Activated CD8-positive, alpha-beta T cell treated with anti-CD3 and anti-CD28 coated beads, Interleukin-2, amount 10 ng/mL, durations not matched to agents 7 days and 5 days (primary cell): ENCODE results near the gene P4HB. TPM values are rescaled to one million over a fixed set of nuclear protein-coding genes. Genes with fewer than 3 reads are reported as not detected.
A peak's percentile ranks its signal among the peaks of the same experiment; 100 is the strongest.
"Not testable (repeated sequence)": the region's sequence is repeated elsewhere in the genome, so short reads cannot be mapped to it uniquely, and the experiment has no call there.

ENCODE experiments used
- ATAC-seq: fragments of 150-1000 bp; cut with Tn5 transposase; one replicate; pipeline ENCODE4 v1.10.0; 2021; ENCODE audit warnings: moderate library complexity
- CTCF ChIA-PET: fragments of 350-600 bp; sonication (Branson Sonifier 250); formaldehyde crosslinking; loops from one replicate; lab custom pipeline; 2021; ENCODE audit warnings: antibody characterized with exemption; lab: Charles Lee
- POLR2A ChIA-PET: fragments of 350-600 bp; sonication (Branson Sonifier 250); formaldehyde crosslinking; loops from one replicate; lab custom pipeline; 2021; ENCODE audit warnings: antibody characterized with exemption; lab: Charles Lee
- DNase-seq: peaks from one replicate; pipeline ENCODE4 v3.0.0-alpha.2; 2020
- H3K27ac Mint-ChIP-seq: one replicate; pipeline ENCODE4 v1.8.0; 2021; ENCODE audit warnings: mild to moderate bottlenecking, mixed read lengths
- H3K27me3 Mint-ChIP-seq: one replicate; pipeline ENCODE4 v1.8.0; 2021; ENCODE audit warnings: low read depth, mixed read lengths
- H3K36me3 Mint-ChIP-seq: one replicate; pipeline ENCODE4 v1.8.0; 2021; ENCODE audit warnings: low read depth, mixed read lengths
- H3K4me1 Mint-ChIP-seq: one replicate; pipeline ENCODE4 v1.8.0; 2021; ENCODE audit warnings: low read depth, mixed read lengths
- H3K4me3 Mint-ChIP-seq: one replicate; pipeline ENCODE4 v1.8.0; 2021; ENCODE audit warnings: mild to moderate bottlenecking, mixed read lengths
- H3K9me3 Mint-ChIP-seq: one replicate; pipeline ENCODE4 v1.8.0; 2022; ENCODE audit warnings: mixed read lengths; ENCODE audit not compliant: insufficient read depth
- total RNA-seq, 2 experiments: library from RNA; stranded (reverse); gene quantifications; one replicate each; pipeline ENCODE4 v1.2.3, GENCODE V29; 2021

The P4HB gene
- total RNA-seq, 2 experiments from 2014 or later, result 474 to 498 TPM

DNA sequence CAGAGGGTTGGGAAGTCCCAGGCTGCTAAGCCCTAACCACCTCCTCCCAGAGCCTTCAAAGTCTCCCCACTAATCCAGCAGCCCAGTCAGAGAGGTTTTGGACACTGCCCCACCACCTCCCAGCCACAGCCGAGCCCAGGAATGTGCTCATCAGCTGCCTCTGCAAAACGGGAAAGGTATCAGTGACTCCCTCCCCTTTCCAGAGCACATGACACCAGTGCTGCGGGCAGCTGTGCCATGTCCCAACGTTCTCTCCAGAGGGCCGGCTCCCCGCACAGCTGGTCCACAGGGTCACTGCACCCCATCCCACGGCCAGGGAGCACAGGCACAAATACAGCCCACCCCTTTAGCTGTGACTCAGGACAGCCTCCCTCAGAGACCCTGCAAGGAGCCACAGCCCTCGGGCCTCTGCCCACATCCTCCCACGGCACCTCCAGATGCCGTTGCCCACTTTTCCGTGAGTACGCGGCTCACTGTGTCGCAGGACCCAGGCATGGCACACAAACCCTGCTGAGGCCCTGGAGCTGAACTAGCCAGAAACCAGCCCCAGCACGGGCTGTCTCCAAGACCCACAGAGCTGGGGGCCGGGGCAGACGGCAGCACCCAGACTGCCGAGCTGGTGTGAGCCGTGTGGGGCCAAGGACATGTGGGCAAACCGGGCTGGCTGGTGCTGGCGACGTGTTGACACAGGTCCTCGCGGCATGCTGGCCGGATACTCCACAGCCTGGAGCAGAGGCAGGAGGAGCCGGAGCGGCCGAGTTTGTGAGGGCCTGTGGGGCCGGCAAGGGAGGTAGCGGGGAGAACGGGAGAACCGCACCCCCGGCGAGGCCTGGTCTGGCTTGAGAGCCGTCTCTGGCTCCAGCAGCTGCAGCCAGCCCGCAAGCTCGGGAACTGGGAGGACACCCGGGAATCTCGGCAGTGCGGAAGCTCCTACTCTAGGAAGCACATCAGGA, 19.2 kb downstream of the P4HB start:
- Mint-ChIP-seq H3K36me3 (peaks cover 28% of the 10 kb centered on the region), H3K4me1 (no peaks in the 10 kb centered on the region), H3K27ac (no peak overlapping the region), H3K4me3 (no peak overlapping the region), H3K9me3 (no peaks in the 10 kb centered on the region), H3K27me3 (no peaks in the 10 kb centered on the region)
- no peak for ATAC-seq
- POLR2A ChIA-PET, result interaction anchor here (0.9 to 1.6 kb wide), 4 partner anchors 10 to 105 kb away, joined by 3 to 7 read pairs (median 4); no protein-coding TSS in a partner anchor
- CTCF ChIA-PET, result interaction anchor here (0.6 kb wide), 1 partner anchor 13 kb away, joined by 3 read pairs; no protein-coding TSS in a partner anchor
- DNase-seq, result no peak

GRCh38 chr17:81840059-81840458, 20.3 kb downstream of the P4HB start:
- H3K36me3 Mint-ChIP-seq, result peaks cover 19% of the 10 kb centered on the region
- H3K4me3 Mint-ChIP-seq, ATAC-seq, DNase-seq, H3K27me3 Mint-ChIP-seq, H3K4me1 Mint-ChIP-seq, CTCF ChIA-PET, H3K27ac Mint-ChIP-seq, H3K9me3 Mint-ChIP-seq: not testable (repeated sequence)
- POLR2A ChIA-PET, result interaction anchor here (0.9 to 1.6 kb wide), 2 partner anchors 11 to 15 kb away, joined by 4 to 7 read pairs; no protein-coding TSS in a partner anchor

GRCh38 chr17:81839301-81839700, 21.0 kb downstream of the P4HB start:
- Mint-ChIP-seq H3K4me3 (no peak overlapping the region), H3K27me3 (no peaks in the 10 kb centered on the region), H3K36me3 (peaks cover 12% of the 10 kb centered on the region), H3K27ac (no peak overlapping the region), H3K9me3 (no peaks in the 10 kb centered on the region), H3K4me1 (no peaks in the 10 kb centered on the region)
- ChIA-PET CTCF (no interaction called here), POLR2A (interaction anchor here (1.6 kb wide), 1 partner anchor 12 kb away, joined by 4 read pairs; no protein-coding TSS in a partner anchor)
- no peak for DNase-seq
- ATAC-seq, result no peak

GRCh38 chr17:81838753-81839255, 21.5 kb downstream of the P4HB start:
- ChIA-PET CTCF (no interaction called here), POLR2A (interaction anchor here (1.6 kb wide), 1 partner anchor 13 kb away, joined by 4 read pairs; no protein-coding TSS in a partner anchor)
- H3K9me3 Mint-ChIP-seq, result no peaks in the 10 kb centered on the region
- H3K4me1 Mint-ChIP-seq, result peaks cover 3% of the 10 kb centered on the region
- H3K36me3 Mint-ChIP-seq, result peaks cover 7% of the 10 kb centered on the region
- no peak for DNase-seq
- no peaks in the 10 kb centered on the region for H3K27me3 Mint-ChIP-seq
- H3K4me3 Mint-ChIP-seq, result no peak overlapping the region
- H3K27ac Mint-ChIP-seq, result no peak overlapping the region
- no peak for ATAC-seq

DNA sequence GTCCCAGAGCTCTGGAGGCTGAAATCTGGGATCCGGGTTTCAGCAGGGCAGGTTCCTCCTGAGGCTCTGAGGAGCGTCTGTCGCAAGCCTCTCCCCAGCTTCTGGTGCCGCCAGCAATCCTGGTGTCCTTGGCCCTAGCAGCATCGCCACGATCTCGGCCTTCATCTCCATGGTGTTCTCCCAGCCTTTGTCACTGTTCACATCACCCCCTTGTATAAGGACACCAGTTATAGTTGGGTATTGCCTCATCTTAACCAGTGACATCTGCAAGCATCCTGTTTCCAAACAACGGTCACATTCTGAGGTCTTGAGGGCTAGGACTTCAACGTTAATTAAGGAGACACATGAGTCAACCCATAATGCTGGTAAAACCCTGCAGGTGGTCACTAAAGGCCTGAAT, 22.7 kb downstream of the P4HB start:
- POLR2A ChIA-PET, result interaction anchor here (0.7 kb wide), 1 partner anchor 140 kb away, joined by 5 read pairs; the partner anchor contains the start of gene ASPSCR1
- CTCF ChIA-PET, result no interaction called here
- DNase-seq (no peak), ATAC-seq (no peak)
- peaks cover under 1% of the 10 kb centered on the region for H3K36me3 Mint-ChIP-seq
- H3K27ac Mint-ChIP-seq, result no peak overlapping the region
- no peaks in the 10 kb centered on the region for H3K27me3 Mint-ChIP-seq
- H3K4me3 Mint-ChIP-seq, result no peak overlapping the region
- H3K4me1 Mint-ChIP-seq, result peaks cover 5% of the 10 kb centered on the region
- no peaks in the 10 kb centered on the region for H3K9me3 Mint-ChIP-seq

DNA sequence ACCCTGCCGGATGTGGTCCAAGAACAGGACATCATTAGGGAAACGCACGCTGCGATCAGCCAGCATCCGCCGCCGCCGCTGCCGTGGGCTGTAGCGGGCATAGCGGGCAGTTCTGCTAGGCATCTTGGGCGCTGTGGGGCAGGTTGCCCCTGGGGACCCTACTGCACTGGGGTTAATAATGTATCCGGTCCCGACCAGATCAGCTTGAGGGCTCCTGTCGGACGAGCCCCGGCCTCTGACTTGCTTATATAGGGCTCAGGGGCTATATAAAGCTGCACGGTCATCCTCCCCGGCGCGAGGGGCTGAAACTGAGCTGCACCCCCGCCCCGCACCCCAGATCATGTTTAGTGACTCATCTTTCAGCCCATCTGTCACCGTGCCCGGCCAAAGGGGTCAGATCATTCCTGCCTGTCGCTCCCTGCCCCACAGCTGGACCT, 25.5 kb downstream of the P4HB start, which contains the start of gene PPP1R27:
TSS of gene PPP1R27 (minus strand) at position 220 of the 437 bp plus-strand sequence. CDS start at position 123, 97 bp downstream.
- peaks cover 28% of the 10 kb centered on the region for H3K4me1 Mint-ChIP-seq
- POLR2A ChIA-PET, result no interaction called here
- DNase-seq (no peak), ATAC-seq (no peak)
- no peaks in the 10 kb centered on the region for H3K27me3 Mint-ChIP-seq
- peak within 1 kb of the TSS; percentile 76 for H3K4me3 Mint-ChIP-seq
- CTCF ChIA-PET, result no interaction called here
- H3K36me3 Mint-ChIP-seq, result peaks cover 7% of the 10 kb centered on the region
- no peaks in the 10 kb centered on the region for H3K9me3 Mint-ChIP-seq
- H3K27ac Mint-ChIP-seq, result peak within 1 kb of the TSS; percentile 84

- CTCF ChIA-PET, result no interaction called here
- H3K4me3 Mint-ChIP-seq, result peak overlapping the region; percentile 76
- no peaks in the 10 kb centered on the region for H3K9me3 Mint-ChIP-seq
- H3K27me3 Mint-ChIP-seq, result no peaks in the 10 kb centered on the region
- no peak for DNase-seq
- H3K4me1 Mint-ChIP-seq, result peaks cover 31% of the 10 kb centered on the region
- no peak for ATAC-seq
- peaks cover 7% of the 10 kb centered on the region for H3K36me3 Mint-ChIP-seq
- H3K27ac Mint-ChIP-seq, result peak overlapping the region; percentile 84
- POLR2A ChIA-PET, result interaction anchor here (1.3 kb wide), 1 partner anchor 21 kb away, joined by 3 read pairs; no protein-coding TSS in a partner anchor
Measured at GRCh38 chr17:81833921-81834830, 26.2 kb downstream of the P4HB start.

DNA sequence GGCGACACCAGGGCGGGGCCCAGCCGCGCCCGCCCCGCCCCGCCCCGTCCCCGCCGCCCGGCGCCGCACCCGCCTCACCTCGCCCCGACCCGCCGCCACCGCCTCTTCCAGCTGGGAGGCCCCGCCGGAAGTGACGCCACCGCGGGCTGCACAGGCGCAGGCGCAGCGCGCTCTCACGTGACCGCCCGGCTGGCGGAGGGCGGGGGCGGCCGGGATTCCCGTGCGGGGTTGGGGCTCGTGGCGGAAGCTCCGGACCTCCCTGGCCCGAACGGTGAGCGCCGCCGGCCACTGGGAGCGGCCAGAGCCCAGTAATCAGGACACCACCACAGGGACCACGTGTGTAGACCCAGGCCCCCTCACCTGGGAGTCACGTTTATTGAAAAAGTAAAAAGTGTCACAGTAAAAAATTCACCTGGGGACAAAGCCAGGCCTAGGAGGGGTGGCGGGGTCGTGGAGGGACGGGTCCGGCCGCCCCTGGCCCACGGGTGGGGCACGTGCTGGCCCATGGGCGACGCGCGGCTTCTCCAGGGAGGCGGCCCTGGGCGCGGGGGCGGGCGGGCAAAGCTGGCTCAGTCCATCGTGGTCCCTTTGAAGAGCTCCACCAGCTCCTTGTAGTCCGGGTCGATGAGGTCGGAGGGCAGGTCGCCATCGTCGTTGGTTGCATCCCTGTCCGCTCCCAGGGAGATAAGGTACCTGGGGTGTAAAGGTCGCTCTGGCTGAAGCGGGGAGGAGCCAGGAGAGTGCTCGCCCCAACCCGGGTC, 27.0 kb downstream of the P4HB start, which contains the start of gene MCRIP1:
TSS of gene MCRIP1 (minus strand) at position 132 of the 761 bp plus-strand sequence. CDS start 8,785 bp downstream, outside the sequence.
- DNase-seq (peak; percentile 95), ATAC-seq (peak; percentile 83)
- POLR2A ChIA-PET, result interaction anchor here (0.9 to 1.3 kb wide), 2 partner anchors 22 to 118 kb away, joined by 3 to 4 read pairs; no protein-coding TSS in a partner anchor
- Mint-ChIP-seq H3K9me3 (no peaks in the 10 kb centered on the region), H3K27ac (peak within 1 kb of the TSS; percentile 96), H3K27me3 (no peaks in the 10 kb centered on the region), H3K4me3 (peak within 1 kb of the TSS; percentile 90), H3K36me3 (peaks cover 7% of the 10 kb centered on the region), H3K4me1 (peaks cover 36% of the 10 kb centered on the region)
- CTCF ChIA-PET, result interaction anchor here (1.4 kb wide), 1 partner anchor 21 kb away, joined by 4 read pairs; no protein-coding TSS in a partner anchor

DNA sequence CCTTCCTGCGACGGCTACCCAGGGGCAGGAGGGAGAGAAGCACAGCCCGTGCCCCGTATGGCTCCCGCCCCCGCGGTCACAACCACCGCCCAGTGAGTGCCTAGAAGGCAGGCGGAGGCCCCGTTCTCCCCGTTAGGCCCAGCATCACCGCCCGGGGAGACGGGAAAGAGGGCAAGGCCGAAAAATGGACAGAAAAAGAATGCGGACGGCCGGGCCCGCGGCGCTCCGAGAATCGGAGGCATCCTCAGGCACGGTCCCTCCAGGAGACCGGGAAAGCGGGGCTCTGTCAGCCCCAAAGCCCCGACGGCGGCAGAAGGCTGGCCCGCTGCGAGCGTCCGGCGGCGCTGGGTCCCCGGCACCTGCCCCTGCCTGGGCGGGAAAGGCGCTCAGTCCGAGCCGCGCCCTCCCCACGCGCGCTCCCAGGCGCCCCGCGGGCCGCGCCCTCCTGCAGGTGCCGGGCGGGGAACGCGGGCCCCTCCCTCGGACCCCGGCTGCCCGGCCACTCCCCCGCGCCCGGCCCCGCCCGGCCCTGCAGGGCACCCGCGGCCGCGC, 27.7 kb downstream of the P4HB start:
- CTCF ChIA-PET, result interaction anchor here (0.6 to 1.4 kb wide), 2 partner anchors 22 to 98 kb away, joined by 3 to 4 read pairs; no protein-coding TSS in a partner anchor

More for the DNA sequence above, 27.7 kb downstream of the P4HB start:
- DNase-seq (peak; percentile 60), ATAC-seq (peak; percentile 81)
- no peaks in the 10 kb centered on the region for H3K27me3 Mint-ChIP-seq
- H3K4me1 Mint-ChIP-seq, result peaks cover 41% of the 10 kb centered on the region
- peaks cover 7% of the 10 kb centered on the region for H3K36me3 Mint-ChIP-seq
- H3K9me3 Mint-ChIP-seq, result no peaks in the 10 kb centered on the region
- peak overlapping the region; percentile 96 for H3K27ac Mint-ChIP-seq
- POLR2A ChIA-PET, result interaction anchor here (0.9 kb wide), 1 partner anchor 118 kb away, joined by 4 read pairs; no protein-coding TSS in a partner anchor
- peak overlapping the region; percentile 90 for H3K4me3 Mint-ChIP-seq
